ENCODE results near the gene GYS1. TPM values are rescaled to one million over a fixed set of nuclear protein-coding genes. Genes with fewer than 3 reads are reported as not detected.

Gene GYS1
- total RNA-seq, 1 donor from 2014 or later: 57.4 TPM

DNA sequence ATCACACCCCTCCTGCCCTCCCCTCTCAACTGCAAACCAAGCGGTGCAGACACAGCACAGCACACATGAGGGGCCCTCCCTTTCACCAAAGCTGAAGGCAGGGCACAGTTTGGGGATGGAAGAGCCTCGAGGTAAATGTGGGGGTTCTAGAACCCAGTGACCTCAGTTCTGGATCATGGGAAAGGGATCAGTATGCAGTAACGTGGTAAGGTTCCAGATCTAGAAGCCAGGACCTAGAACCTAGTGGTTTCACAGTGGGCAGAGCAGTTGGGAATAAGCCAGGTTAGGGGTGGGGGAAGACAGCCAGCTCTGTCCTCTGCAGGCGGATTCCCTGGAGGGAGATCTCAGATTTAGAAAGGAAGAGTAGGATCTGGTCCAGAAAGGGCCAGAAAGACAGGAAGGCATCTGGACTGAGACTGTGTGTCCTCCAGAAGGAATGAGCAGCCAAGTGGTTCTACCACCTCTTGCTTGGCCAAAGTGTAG lies 24.9 kb downstream of the GYS1 start:
- H3K4me1 Mint-ChIP-seq (ENCODE audit: low read depth): peaks cover 28% of the 10 kb centered on the region
- no peak for DNase-seq (ENCODE audit: low spot score, unreplicated experiment)
- H3K9me3 Mint-ChIP-seq (ENCODE audit: low read depth): no peaks in the 10 kb centered on the region
- H3K36me3 Mint-ChIP-seq (ENCODE audit: insufficient read depth): peaks cover 28% of the 10 kb centered on the region
- H3K27ac Mint-ChIP-seq: peak overlapping the region; percentile 98
- H3K27me3 Mint-ChIP-seq: no peaks in the 10 kb centered on the region
- TF ChIP-seq, protein P1, sequence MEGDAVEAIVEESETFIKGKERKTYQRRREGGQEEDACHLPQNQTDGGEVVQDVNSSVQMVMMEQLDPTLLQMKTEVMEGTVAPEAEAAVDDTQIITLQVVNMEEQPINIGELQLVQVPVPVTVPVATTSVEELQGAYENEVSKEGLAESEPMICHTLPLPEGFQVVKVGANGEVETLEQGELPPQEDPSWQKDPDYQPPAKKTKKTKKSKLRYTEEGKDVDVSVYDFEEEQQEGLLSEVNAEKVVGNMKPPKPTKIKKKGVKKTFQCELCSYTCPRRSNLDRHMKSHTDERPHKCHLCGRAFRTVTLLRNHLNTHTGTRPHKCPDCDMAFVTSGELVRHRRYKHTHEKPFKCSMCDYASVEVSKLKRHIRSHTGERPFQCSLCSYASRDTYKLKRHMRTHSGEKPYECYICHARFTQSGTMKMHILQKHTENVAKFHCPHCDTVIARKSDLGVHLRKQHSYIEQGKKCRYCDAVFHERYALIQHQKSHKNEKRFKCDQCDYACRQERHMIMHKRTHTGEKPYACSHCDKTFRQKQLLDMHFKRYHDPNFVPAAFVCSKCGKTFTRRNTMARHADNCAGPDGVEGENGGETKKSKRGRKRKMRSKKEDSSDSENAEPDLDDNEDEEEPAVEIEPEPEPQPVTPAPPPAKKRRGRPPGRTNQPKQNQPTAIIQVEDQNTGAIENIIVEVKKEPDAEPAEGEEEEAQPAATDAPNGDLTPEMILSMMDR (IDR thresholded peaks at IDR 0.05; ENCODE audit: unreplicated experiment): no peak
- peak overlapping the region; percentile 24 for H3K4me3 Mint-ChIP-seq (ENCODE audit: low read depth)

DNA sequence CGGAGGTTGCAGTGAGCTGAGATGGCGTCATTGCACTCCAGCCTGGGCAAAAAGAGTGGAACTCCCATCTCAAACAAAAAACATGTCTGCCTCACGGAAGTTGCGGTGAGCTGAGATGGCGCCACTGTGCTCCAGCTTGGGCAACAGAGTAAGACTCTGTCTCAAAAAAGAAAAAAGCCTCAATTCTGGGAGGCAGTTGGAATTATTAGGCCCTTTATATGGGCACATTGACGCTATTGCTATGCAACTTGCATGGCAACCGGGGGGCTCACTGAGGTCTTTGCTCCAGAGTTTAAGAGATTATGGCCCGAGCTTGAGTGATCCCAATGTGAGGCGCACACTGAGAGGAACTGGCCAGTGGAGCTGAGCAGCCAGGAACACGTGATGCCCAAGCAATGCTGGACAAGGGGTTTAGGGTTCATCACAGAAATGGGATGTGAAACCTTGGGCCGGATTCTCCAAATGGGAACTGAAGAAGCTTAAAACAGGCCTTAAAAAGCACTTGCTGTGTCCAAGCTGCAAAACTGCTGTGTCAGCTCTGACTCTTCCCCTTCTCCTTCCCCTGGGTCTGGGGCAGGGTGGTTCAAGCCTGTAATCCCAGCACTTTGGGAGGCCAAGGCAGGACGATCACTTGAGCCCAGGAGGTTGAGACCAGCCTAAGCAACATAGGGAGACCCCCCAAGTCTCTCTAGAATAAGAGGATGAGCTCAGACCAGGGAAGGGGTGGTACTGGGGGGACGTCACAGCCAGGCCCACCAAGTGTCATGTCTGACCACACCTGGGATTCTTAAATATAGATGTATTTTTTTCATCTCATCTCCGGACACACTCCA lies 25.5 kb downstream of the GYS1 start:
- Mint-ChIP-seq H3K27ac (peak overlapping the region; percentile 98), H3K27me3 (no peaks in the 10 kb centered on the region), H3K36me3 (ENCODE audit: insufficient read depth) (peaks cover 25% of the 10 kb centered on the region), H3K4me3 (ENCODE audit: low read depth) (peak overlapping the region; percentile 100), H3K4me1 (ENCODE audit: low read depth) (peaks cover 31% of the 10 kb centered on the region), H3K9me3 (ENCODE audit: low read depth) (no peaks in the 10 kb centered on the region)
- no peak for DNase-seq (ENCODE audit: low spot score, unreplicated experiment)
- TF ChIP-seq, protein P1 (IDR thresholded peaks at IDR 0.05; ENCODE audit: unreplicated experiment): no peak

DNA sequence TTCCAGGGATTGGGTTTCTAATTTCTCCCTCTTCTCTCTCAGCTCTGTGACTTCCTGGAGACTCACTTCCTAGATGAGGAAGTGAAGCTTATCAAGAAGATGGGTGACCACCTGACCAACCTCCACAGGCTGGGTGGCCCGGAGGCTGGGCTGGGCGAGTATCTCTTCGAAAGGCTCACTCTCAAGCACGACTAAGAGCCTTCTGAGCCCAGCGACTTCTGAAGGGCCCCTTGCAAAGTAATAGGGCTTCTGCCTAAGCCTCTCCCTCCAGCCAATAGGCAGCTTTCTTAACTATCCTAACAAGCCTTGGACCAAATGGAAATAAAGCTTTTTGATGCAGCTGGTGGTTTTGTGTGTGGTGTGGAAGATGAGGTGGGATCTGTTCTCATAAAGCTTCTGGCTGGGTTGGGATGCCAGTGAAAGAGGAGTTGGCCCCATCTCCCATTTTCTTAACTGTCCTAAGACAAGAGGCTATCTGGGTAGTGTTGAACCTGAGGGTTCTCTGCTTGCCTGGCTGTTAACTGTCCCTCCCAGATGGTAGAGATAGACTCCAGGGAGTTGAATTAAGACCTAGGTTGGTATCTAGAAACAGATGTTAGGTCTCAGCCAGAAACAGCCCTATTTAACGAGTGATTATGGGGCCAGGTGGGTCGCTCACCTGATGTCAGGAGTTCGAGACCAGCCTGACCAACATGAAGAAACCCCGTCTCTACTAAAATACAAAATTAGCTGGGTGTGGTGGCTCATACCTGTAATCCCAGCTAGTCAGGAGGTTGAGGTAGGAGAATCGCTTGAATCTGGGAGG lies 26.4 kb downstream of the GYS1 start:
- H3K36me3 Mint-ChIP-seq (ENCODE audit: insufficient read depth): peaks cover 25% of the 10 kb centered on the region
- TF ChIP-seq, protein P1 (IDR thresholded peaks at IDR 0.05; ENCODE audit: unreplicated experiment): no peak
- H3K9me3 Mint-ChIP-seq (ENCODE audit: low read depth): no peaks in the 10 kb centered on the region
- H3K4me1 Mint-ChIP-seq (ENCODE audit: low read depth): peaks cover 39% of the 10 kb centered on the region
- no peaks in the 10 kb centered on the region for H3K27me3 Mint-ChIP-seq
- peak overlapping the region; percentile 98 for H3K27ac Mint-ChIP-seq
- H3K4me3 Mint-ChIP-seq (ENCODE audit: low read depth): peak overlapping the region; percentile 100
- DNase-seq (ENCODE audit: low spot score, unreplicated experiment): no peak

DNA sequence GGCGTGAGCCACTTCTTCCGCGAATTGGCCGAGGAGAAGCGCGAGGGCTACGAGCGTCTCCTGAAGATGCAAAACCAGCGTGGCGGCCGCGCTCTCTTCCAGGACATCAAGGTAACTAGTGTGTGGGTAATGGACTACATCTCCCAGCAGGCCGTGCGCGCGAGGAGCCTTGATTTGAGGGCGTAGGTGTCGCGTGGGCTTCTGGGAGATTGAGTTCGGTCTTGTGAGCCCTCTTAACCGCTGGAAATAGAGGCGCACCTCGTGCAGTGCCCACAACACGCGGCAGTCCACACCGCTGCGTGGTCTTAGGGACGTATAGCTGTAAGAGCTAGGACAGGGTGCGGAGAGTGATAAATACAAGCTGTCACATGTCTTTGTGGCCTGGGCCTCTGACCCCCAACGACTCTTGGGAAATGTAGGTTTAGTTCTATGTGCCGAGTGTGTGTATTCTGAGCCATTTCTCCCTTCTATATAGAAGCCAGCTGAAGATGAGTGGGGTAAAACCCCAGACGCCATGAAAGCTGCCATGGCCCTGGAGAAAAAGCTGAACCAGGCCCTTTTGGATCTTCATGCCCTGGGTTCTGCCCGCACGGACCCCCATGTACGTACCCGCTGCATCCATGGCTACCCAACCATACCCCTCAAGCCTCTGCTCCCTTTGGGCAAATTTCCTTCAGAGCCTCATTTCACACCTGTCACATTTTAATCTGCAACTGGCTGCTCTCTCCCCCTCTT lies 27.1 kb downstream of the GYS1 start:
- TF ChIP-seq, protein P1 (IDR thresholded peaks at IDR 0.05; ENCODE audit: unreplicated experiment): no peak
- Mint-ChIP-seq H3K27ac (peak overlapping the region; percentile 98), H3K36me3 (ENCODE audit: insufficient read depth) (peaks cover 27% of the 10 kb centered on the region), H3K4me3 (ENCODE audit: low read depth) (peak overlapping the region; percentile 100), H3K4me1 (ENCODE audit: low read depth) (peaks cover 44% of the 10 kb centered on the region), H3K9me3 (ENCODE audit: low read depth) (no peaks in the 10 kb centered on the region), H3K27me3 (no peaks in the 10 kb centered on the region)
- peak; percentile 77 for DNase-seq (ENCODE audit: low spot score, unreplicated experiment)
